GM19023 (cell line): ENCODE results near the gene POTEJ.
"Not testable (repeated sequence)": the region's sequence is repeated elsewhere in the genome, so short reads cannot be mapped to it uniquely, and the experiment has no call there.

Experiments used
- ATAC-seq: cut with Tn5 transposase; IDR thresholded peaks from one replicate; pipeline ENCODE4 v1.9.1; 2021; ENCODE audit warnings: mild to moderate bottlenecking, moderate library complexity; ENCODE audit not compliant: unreplicated experiment

Gene POTEJ

DNA sequence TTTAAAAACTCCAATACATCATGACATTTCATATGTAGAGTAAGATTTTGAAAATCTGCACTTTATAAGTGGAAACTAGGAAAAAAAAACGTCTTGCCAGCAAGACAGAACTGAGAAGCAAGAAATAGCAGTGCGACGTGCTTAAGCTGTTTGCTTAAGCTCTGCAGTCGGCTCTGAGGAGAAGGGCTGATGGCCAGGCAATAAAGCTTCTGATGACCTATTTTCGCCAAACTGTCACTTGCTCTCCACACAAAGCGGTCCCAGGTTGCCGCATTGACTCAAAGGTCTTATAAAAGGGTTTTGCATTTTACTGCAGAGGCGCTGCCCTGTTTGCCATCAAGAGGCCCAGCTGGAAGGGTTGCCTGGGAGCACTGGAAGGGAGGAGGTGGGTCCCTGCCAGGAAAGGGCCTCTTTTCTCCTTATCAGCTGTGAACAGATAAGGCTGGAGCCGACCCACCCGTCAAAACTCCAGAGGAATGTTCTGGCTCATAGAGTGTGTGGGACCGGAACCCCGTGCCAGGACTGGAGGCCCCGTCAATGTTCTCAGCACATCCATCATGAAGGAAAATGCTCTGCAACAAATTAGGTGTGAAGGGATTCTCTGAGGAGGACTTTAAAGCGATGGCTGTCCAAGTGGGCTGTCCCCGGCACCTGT lies 9.5 kb upstream of the POTEJ start:
- not testable (repeated sequence) for ATAC-seq

DNA sequence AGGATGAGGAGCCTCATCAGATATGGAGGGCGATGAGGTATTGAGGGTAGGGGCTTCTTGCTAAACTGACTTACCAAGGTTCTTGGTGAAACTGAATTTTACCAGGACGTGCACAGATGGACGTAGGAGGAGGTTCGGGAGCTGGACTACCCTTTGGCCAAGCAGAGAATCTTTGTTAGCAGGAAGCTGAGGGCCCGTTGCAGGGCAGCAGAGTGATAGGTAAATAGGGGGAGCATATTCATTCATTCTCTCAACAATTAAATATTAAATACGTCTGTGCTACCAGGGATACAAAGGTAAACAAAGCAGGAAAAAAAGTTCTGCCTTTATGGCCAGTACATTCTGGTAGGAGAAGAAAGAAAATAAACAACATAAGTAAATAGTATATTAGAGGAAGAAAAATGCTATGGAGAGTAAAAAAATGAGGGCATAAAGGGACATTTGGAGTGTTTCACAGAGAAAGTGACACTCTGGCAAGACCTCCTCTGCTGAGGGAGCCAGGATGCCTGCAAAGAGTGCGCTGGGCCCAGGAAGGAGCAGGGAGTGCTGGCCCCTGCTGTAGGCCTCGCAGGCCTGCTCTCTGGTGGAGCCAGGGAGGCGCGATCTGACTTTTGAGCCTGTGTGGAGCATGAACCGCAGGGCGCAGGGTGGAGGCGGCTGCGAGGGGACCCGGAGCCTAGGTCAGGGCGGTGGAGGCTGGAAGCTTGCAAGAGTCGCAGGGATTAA lies 2.8 kb upstream of the POTEJ start:
- ATAC-seq = not testable (repeated sequence)

DNA sequence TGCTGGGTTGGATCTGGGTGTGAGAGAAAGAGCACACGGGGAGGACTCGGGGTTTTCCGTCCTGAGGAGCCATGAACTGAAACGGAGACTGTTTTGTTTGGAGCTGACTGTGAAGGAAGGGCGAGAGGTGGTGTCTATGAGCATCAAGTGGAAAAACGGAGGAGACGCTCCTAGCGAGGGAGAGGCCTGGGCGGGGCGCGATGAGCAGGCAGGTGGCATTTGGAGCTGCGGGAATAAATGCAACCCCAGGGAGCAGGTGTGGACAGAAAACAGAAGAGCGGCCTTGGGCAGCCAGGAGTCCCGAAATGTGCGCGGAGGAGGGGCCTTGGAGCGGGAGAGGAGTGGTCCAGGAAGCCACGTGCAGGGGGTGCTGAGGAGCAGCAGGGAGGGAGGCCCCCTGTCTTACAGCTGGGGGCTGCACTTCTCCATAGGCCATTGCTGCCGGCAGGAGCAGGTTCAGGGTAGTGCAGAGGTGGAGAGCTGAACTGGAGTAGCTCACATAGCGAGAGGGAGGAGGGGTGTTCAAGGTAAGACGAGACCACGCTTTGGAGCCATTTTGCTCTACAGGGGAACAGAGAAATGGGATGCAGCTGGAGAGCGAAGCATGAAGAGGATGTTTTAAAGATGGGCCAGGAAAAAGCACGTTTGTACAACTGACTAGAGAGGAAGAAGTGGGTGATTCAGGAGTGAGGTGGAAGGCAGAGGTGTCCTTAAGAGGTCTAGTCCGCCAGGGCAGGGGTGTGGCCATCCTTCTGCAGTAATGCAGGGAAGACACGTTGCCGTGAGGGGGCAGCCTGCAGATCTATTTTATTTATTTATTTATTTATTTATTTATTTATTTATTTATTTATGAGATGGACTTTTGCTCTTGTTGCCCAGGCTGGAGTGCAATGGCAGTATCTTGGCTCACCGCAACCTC lies 2.0 kb upstream of the POTEJ start:
- not testable (repeated sequence) for ATAC-seq

DNA sequence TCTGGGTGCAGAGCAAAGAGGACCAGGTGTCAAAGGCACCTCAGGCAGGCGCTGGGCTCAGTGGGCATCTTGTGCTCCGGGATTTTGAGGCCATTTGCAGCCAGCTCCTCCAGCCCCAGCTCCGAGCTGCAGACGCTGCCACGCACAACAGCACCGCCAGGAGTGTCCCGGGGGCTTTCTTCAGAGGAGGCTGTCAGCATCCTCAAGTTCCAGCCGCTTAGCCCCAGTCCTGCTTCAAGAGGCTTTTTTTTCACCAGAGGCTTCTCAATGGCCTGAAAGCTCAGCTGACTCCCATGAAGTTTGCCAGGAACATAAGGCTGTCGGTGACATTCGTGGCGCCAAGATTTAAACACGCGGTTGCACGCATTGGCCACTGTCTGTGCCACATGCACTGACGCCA lies 754 bp upstream of the POTEJ start:
- ATAC-seq = not testable (repeated sequence)

DNA sequence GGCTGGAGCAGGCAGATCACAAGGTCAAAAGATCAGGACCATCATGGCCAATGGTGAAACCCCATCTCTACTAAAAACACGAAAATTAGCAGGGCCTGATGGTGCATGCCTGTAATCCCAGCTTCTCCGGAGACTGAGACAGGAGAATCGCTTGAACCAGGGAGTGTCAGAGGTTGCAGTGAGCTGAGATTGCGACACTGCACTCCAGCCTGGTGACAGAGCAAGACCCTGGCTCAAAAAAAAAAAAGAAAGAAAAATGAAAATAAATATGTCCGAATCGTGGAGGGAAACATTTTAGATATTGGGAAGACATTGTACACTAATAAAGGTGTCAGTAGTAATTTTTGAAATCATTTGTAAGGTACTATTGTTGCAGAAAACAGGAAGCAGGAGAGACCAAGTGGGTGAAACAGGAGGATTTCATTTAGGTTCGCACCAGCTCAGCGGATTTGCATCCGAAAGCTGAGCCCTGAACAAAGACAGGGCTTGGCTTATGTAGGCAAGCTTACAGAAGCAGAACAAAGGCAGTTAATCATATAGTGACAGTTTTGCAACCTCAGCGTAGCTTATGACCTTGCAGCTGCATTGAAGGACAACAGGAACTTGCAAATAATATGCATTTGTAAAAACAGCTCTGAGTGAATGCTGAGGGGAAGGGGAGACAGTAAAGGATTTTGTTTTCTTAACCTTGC lies 17.7 kb downstream of the POTEJ start:
- ATAC-seq = not testable (repeated sequence)

DNA sequence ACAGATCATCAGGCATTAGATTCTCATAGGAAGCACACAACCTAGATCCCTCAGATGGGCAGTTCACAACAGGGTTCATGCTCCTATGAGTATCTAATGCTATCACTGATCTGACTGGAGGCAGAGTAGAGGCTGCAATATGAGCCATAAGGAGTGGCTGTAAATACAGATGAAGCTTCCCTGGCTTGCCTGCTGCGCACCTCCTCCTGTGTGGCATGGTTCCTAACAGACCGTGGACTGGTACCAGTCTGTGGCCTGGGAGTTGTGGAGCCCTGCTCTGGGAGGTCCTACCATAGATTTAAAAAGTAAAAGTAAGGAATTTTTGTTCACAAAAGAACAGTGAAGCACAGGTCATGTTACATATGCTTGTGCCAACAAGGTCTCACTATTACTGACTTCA lies 27.7 kb downstream of the POTEJ start:
- not testable (repeated sequence) for ATAC-seq

DNA sequence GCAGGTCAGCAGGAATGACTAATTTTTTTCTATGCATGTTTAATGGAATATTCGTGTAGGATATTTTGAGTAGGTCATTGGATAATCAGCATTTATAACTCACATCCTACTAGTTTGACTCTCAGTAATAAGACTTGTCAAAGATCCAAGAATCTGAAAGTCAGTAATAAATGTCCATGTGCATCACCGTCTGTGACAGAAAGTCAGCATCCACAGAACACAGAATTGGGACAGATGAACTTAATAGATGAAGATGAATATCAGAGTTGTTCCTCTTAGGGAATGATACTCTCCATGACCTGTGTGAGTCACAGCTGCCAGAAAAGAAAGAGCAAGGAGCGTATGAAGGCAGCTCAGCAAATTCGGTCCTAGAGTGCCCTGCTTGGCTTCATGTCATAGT lies 30.4 kb downstream of the POTEJ start:
- not testable (repeated sequence) for ATAC-seq

DNA sequence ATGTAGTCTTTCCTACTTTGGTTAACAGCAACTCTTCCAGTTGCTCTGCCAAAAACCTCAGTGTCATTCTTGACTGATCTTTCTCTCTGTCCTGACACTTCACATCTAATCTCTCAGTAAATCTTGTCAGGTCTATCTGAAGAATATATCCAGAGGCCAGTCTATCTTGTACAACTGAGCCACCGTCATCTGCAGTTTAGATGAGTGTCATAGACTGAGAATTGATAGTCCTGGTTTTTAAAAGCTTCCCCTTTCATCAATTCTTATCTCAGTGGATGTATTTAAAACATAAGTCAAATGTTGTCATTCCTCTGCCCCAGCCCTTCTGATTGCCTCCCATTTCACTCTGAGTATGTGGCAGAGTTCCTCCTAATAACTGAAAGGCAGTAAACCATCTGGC lies 38.0 kb downstream of the POTEJ start:
- ATAC-seq = not testable (repeated sequence)

DNA sequence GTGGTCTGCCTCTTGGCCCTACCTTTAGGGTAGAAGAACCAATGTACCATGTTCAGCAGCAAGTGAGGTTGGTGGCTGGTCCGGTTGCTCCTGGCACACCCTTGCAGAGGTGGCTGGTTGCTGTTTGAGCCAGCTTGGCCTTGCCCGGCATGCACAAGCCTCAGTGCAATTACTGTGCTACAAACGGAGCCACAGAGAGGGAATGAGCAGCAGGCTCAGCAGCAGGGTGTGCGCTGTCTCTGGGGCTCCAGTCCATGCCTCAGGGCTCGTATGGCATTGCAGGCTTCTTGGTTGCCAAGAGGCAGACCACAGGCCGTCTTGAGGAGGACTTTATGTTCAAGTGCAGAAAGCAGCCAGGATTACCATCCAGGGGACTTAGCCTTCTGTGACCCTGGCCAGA lies 53.3 kb downstream of the POTEJ start:
- not testable (repeated sequence) for ATAC-seq

DNA sequence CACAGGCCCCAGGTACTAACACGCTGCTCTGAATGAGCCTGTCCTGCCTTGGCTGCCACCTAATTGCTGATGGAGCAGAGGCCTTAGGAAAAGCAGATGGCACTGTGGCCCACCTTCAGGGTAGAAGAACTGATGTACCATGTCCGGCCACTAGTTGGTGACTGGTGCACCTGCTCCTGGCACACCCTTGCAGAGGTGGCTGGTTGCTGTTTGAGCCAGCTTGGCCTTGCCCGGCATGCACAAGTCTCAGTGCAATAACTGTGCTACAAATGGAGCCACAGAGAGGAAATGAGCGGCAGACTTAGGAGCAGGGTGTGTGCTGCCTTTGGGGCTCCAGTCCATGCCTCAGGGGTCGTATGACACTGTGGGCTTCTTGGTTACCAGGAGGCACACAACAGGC lies 54.4 kb downstream of the POTEJ start:
- not testable (repeated sequence) for ATAC-seq

DNA sequence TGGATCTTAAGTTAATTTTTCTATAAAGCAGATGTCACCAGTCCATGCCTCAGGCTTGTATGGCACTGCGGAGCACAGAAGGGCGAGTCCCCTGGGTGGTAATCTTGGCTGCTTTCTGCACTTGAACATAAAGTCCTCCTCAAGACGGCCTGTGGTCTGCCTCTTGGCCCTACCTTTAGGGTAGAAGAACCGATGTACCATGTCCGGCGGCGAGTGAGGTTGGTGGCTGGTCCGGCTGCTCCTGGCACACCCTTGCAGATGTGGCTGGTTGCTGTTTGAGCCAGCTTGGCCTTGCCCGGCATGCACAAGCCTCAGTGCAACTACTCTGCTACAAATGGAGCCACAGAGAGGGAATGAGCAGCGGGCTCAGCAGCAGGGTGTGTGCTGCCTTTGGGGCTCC lies 56.3 kb downstream of the POTEJ start:
- not testable (repeated sequence) for ATAC-seq

DNA sequence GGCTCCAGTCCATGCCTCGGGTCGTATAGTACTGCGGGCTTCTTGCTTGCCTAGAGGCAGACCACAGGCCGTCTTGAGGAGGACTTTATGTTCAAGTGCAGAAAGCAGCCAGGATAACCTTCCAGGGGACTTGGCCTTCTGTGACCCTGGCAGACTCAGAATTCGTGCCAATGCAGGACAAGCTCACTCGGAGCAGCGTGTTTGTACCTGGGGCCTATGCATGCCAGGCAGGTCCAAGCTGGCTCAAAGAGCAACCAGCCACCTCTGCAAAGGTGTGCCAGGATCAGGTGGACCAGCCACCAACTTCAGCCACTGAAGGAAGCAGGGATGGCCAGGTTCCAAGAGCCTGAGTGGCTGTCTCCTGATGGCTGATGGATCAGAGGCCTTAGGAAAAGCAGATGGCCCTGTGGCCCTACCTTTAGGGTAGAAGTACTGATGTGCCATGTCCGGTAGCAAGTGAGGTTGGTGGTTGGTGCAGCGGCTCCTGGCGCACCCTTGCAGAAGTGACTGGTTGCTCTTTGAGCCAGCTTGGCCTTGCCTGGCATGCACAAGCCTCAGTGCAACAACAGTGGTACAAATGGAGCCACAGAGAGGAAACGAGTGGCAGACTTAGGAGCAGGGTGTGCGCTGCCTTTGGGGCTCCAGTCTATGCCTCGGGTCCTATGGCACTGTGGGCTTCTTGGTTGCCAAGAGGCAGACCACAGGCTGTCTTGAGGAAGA lies 58.9 kb downstream of the POTEJ start:
- not testable (repeated sequence) for ATAC-seq

DNA sequence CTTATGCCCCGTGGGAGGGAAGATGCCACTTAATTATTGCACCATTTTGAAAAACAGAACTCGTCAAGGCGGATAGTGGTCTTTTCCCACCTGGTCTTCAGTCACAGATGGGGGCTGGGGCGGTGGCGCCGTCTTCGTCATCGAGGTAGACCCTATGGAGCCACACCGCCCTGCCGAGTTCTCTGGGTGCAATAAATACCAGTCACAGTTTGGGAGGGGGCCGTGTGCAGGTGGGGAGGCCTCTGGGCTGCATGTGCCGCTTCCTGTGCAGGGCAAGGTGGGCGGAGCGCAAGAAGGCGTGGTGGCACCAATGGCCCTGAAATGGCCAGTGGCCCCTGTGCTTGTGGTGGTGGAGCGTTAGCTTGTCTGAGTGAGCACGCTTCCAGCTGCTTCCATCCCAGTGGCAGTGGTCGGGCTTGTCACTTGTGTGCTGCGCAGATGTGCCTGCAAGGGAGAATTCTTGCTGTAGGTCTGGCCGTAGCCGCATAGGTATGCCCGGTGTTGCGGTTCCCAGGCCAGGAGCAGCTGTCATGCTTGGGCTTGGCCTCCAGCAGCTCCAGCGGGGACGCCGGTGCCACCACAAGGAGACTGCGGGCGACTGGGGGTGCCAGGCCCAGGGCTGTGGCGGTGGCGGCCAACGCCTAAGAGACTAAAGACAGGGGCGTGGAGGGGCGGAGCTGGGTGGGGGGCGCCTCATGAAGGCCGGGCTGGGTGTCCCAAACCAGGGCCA lies 81.0 kb downstream of the POTEJ start:
- ATAC-seq = peak; percentile 45

DNA sequence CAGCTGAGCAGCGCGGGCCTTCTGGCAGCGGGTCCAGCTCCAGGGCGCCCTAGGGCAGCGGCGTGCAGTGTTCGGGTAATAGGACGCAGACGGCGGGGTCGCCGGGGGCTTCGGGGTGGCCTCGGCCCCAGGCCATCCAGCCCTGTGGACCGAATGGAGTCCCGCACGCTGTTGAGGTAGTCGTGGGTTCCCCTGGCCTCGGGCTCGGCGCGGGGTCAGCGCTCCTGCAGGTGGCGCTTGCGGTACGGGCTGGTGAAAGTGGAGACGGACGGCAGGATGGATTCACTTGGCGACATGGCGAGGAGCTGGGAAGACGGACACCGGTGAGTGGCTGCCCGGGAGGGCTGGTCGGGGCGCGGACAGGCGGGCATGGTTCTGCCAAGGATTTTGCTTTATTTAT lies 82.2 kb downstream of the POTEJ start:
- not testable (repeated sequence) for ATAC-seq

DNA sequence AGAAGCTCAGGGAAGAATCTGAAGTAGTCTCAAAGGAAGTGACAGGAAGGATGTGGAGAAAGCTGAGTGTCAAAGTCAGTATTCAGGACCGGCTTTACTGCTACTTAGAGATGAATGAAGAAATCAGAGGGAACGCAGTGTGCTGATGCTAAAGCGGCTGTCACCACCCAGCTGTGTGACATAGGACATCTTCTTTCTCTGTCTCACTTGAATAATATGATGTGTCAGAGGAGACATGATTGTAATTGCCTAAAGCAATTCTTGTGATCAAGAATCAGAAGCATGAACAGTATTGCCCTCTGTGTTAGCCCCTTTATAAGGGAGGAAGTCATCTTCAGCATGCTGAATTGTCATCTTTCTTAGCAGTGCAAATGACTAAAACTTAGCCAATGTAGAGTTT lies 92.0 kb downstream of the POTEJ start:
- not testable (repeated sequence) for ATAC-seq
